GM19452 (cell line): ENCODE measurements around the gene TMCC1.

ENCODE experiments used
- ATAC-seq: cut with Tn5 transposase; IDR thresholded peaks from one replicate; pipeline ENCODE4 v1.9.1; 2021; ENCODE audit not compliant: unreplicated experiment

Gene TMCC1

DNA sequence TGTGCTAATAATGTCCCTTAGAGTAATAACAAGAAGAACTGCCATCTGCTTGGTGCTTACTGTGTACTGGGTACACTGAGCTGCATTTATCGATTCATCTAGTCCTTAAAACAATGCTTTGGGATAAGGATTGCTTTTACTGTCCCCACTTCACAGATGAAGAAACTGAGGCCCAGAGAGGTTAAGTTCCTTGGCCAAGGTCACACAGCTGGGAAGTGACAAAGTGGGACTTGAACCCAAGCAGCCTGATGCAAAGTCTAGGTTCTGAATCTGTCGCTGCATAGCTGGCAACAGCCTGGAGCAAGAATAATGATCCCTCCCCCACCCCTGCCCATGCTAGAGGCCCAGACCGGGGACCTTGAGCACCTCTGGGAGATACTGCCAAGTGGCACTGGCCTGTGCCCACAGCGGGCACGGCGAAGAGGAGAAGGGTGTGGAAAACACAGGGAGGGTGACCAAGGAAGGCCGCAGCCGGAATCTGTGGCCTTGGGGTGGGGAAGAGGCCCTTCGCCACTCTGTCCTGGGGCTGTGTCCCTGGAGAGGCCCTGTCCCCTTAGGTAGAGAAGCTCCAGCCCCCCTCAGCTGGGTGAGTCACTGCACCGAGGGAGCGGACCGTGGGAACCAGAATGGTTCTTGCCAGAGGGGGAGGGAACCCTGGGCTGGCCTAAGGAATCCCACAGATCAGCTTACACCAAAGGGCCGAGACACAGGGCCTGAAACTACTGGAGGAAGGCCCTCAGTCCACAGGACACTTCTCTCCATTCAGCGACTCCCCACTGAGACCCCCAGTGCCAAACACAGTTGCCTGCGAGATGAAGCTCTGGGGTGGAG is 290.6 kb downstream of the TMCC1 start:
- ATAC-seq, result no peak

DNA sequence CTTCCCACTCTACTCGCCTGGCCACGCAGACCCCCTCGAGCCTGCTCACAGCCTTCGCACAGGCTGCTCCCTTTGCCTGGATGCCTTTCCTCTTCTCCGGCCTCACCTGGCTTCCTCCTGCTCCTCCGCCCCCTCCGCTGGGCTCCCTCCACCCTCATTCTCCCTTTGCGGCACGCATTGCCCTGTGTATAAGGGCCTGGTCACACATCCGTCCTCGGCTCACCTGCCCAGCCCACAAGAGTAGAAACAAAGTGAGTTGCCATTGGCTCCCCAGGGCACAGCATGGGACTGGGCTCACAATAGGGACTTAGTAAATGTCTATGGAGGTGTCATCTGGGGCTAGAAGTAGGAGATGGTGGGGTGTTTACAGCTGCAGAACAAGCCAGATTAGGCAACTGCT is 291.2 kb downstream of the TMCC1 start:
- no peak for ATAC-seq

DNA sequence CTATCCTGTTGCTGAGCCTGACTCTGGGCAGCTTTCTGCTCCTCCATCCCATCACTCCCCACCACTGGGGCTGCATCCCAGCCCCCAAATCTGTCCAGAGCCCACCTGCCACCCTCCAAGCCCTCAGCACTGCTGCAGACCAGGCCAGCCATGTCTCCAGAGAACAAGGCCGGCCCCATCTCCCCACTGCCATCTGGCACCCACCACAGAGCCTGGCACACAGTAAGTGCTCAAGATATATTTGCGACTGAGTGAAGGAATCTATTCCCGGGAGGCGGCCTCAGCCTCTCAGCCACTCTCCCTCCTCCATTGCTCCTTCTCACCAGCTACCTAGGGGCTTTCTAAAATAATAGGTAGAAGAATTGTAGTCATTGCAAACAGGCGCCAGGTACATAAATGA is 291.8 kb downstream of the TMCC1 start:
- no peak for ATAC-seq

DNA sequence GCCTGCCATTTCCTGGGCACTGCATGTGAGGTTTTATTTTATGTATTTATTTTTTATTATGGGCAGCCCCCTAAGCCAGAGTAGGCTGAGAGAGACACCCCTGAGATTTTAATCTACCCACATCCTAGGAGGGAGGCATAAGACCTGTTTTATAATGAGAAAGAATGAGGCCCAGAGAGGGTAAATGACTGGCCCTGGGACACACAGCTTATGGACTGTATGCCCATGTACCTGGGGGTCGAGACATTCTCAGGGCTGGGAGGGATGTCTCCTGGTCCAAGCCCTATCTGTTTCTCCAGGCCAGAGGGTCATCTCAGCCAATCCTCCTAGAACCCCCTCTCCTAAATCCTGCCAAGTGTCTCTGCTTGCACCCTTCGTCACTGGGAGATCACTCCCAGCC is 293.2 kb downstream of the TMCC1 start:
- no peak for ATAC-seq

DNA sequence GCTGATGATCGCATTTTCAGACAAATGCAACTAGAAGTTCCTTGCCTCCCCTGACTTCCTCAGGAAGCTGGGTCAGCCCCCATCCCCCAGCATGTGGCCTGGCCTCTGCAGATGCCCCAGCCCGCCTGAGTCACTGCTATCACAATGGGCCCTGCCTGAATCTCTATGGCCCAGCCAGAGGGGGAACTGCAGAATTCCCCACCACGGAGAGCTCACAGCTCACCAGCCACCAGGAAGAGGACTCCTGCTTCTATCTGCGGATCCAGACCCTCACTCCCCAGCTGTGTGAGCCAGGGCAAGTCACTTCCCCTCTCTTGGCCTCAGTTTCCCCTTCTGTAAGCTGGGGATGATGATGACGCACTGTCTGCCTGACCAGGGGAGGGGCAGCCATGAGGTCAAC is 293.9 kb downstream of the TMCC1 start:
- no peak for ATAC-seq

DNA sequence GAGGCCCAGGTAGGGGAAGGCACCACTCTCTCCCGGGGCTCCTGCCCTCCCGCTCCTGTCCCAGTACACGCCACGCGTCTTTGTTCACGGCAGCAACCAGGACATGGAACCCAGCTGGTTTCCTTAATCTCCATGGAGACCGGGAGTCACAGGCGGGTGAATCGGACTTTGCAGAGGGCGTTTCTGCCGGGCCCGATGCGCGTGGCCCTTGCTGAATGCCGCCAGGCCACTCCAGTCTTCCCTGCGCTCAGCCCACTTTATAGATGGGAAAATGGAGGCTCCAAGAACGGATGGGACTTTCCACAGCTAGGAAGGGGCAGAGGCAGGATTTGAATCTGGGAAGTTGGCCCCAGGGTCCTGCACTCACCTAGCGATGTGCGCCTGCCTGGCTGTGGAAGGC is 294.4 kb downstream of the TMCC1 start:
- no peak for ATAC-seq

DNA sequence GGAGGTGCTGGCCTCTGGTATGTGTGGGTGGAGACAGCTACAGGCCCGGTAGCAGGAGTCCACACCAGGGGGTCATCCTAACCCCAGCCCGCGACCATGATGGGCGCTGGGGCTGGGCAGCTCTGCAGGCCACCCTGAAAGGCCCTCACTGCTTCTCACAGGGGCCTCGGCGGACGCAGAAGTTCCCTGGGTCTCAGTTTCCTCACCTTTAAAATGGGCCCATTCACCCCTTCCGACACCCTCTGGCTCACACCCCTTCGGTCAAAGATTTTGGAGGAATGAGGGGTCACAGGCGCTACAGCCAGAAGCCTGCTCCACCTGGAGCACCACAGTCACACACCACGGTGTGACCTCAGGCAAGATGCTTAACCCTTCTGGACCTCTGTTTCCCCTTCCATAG is 295.0 kb downstream of the TMCC1 start:
- no peak for ATAC-seq

DNA sequence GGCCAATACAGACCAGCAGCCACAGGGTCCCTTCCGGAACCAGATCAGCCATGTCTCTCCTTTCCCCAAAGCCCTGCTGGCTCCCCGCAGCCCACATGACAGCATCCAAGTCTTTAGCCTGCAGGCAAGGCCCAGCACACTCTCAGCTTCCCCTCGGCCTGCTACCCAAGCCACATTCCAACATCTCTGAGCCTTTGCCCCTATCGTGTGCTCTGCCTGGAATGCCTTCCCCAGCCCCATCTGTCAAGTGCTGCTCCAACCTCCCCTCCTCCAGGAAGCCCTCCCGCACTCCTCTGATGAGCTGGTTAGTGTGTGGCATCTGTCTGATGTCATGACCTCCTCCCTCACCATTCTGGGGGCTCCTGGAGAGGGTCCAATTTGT is 295.5 kb downstream of the TMCC1 start:
- ATAC-seq, result no peak
